VCaP (cell line): ENCODE data around the gene LRRN1.
A peak's percentile ranks its signal among the peaks of the same experiment; 100 is the strongest.

ENCODE experiments used
- H3K27ac ChIP-seq: fragments of 450-650 bp; 2 replicates; pipeline ENCODE4 v1.5.1; 2017
- CTCF ChIP-seq: fragments of 450-650 bp; conservative IDR thresholded peaks from 2 replicates; pipeline ENCODE4 v1.5.1; 2017; ENCODE audit warnings: mild to moderate bottlenecking, moderate library complexity

The LRRN1 gene

GRCh38 chr3:3799173-3800079, at the start of gene LRRN1:
LRRN1 (plus strand) TSS chr3:3799431; CDS start chr3:3844642, 45,211 bp downstream.
- H3K27ac ChIP-seq, result peak within 1 kb of the TSS; percentile 48; the same call in 1 of the 2 replicates
- no peak; the same call in 1 of the 2 replicates for TF ChIP-seq CTCF

- TF ChIP-seq CTCF, result no peak
- H3K27ac ChIP-seq, result no peak overlapping the region
These were observed 45.8 kb upstream of the LRRN1 start for GRCh38 chr3:3753416-3753815.

GRCh38 chr3:3765661-3766060, 33.6 kb upstream of the LRRN1 start:
- H3K27ac ChIP-seq, result no peak overlapping the region
- TF ChIP-seq CTCF, result no peak

GRCh38 chr3:3766140-3766539, 33.1 kb upstream of the LRRN1 start:
- no peak for TF ChIP-seq CTCF
- no peak overlapping the region for H3K27ac ChIP-seq

GRCh38 chr3:3771094-3771493, 28.1 kb upstream of the LRRN1 start:
- H3K27ac ChIP-seq, result no peak overlapping the region
- no peak for TF ChIP-seq CTCF

- no peak for TF ChIP-seq CTCF
- H3K27ac ChIP-seq, result no peak overlapping the region
These were observed 27.7 kb upstream of the LRRN1 start for GRCh38 chr3:3771567-3771966.

GRCh38 chr3:3772338-3772737, 26.9 kb upstream of the LRRN1 start:
- no peak overlapping the region for H3K27ac ChIP-seq
- TF ChIP-seq CTCF, result no peak
